Lower leg skin (tissue), 3 donors: ENCODE data around the gene PRKCE.

Experiments
- CTCF ChIP-seq, 3 donors: fragments of 450-650 bp; IDR thresholded peaks; one replicate each; pipeline ENCODE4 v1.5.1; 2016; ENCODE audit warnings: antibody characterized with exemption in 3 of 3, mild to moderate bottlenecking in 3 of 3, moderate library complexity in 2 of 3
- POLR2A ChIP-seq, 2 donors: fragments of 450-650 bp; IDR thresholded peaks; one replicate each; pipeline ENCODE4 v1.6.1; 2016 to 2017; ENCODE audit warnings: antibody characterized with exemption in 2 of 2, mild to moderate bottlenecking in 1 of 2, moderate library complexity in 1 of 2

- TF ChIP-seq POLR2A (IDR thresholded peaks at IDR 0.05) (no peak), CTCF (IDR thresholded peaks at IDR 0.05) (no peak)
Observed at GRCh38 chr2:46091961-46092667, 440.6 kb downstream of the PRKCE start.
